Subcutaneous adipose tissue (tissue), 4 donors: ENCODE results near the gene MYO16. TPM values are rescaled to one million over a fixed set of nuclear protein-coding genes. Genes with fewer than 3 reads are reported as not detected.

ENCODE experiments used
- CTCF ChIP-seq: fragments of 450-650 bp; IDR thresholded peaks from one replicate; pipeline ENCODE4 v1.5.1; 2016; ENCODE audit warnings: low read depth, mild to moderate bottlenecking, control low read depth, antibody characterized with exemption, moderate library complexity
- total RNA-seq, 4 donors: library from RNA; depleted of rRNA; stranded (reverse); fragments of >200 nt; gene quantifications; one replicate each; pipeline ENCODE4 v1.1.0, GENCODE V29; 2016

The MYO16 gene
- total RNA-seq, 4 donors from 2014 or later: 0.44 to 1.1 (median 0.58) TPM

GRCh38 chr13:109146912-109147647 is 517.7 kb downstream of the MYO16 start:
- TF ChIP-seq CTCF: no peak

- TF ChIP-seq CTCF: no peak
Observed at GRCh38 chr13:109148243-109148642, 518.8 kb downstream of the MYO16 start.

GRCh38 chr13:109150696-109151095 is 521.3 kb downstream of the MYO16 start:
- no peak for TF ChIP-seq CTCF

- TF ChIP-seq CTCF: no peak
Observed at GRCh38 chr13:109151255-109151654, 521.8 kb downstream of the MYO16 start.

- TF ChIP-seq CTCF: no peak
Observed at GRCh38 chr13:109151696-109152095, 522.3 kb downstream of the MYO16 start.

GRCh38 chr13:109152311-109152820 is 523.0 kb downstream of the MYO16 start:
- no peak for TF ChIP-seq CTCF

- TF ChIP-seq CTCF: no peak
Observed at GRCh38 chr13:109152941-109153340, 523.5 kb downstream of the MYO16 start.
